HEK293 (cell line): ENCODE data around the gene SLC22A4.

Experiments used
- CTCF ChIA-PET: fragments of 350-600 bp; formaldehyde crosslinking; extraction: SDS; loops from one replicate; lab custom pipeline; 2021; ENCODE audit warnings: antibody characterized with exemption; lab: Yijun Ruan, JAX
- POLR2A ChIA-PET: fragments of 300-600 bp; formaldehyde crosslinking; extraction: SDS; loops from one replicate; lab custom pipeline; 2020; ENCODE audit warnings: antibody characterized with exemption, inconsistent platforms; lab: Yijun Ruan, JAX
- H3K27ac ChIP-seq: fragments of 200-500 bp; sonication (Bioruptor generic); 2 replicates; pipeline ENCODE4 v1.5.1; 2014; ENCODE audit warnings: low read depth, low read length, control low read depth, inconsistent platforms; ENCODE audit errors: extremely low read depth
- H3K36me3 ChIP-seq, 2 experiments: fragments of 200-500 bp in 1 of 2; sonication (Bioruptor generic) in 1 of 2; 1 replicate in 1 of 2; 2 replicates in 1 of 2; pipeline ENCODE4 v1.5.1; 2014 to 2017; ENCODE audit warnings: inconsistent platforms in 2 of 2, low read length in 2 of 2; ENCODE audit not compliant: control insufficient read depth in 2 of 2, insufficient read depth in 1 of 2
- H3K4me1 ChIP-seq: fragments of 200-500 bp; sonication (Bioruptor generic); 2 replicates; pipeline ENCODE4 v1.5.1; 2014; ENCODE audit warnings: mild to moderate bottlenecking, low read length, inconsistent platforms; ENCODE audit not compliant: control insufficient read depth, insufficient read depth
- H3K4me3 ChIP-seq: 2 replicates; pipeline ENCODE4 v1.5.1; 2011; ENCODE audit warnings: low read depth, mild to moderate bottlenecking, control low read depth, low read length, moderate library complexity
- H3K9me3 ChIP-seq: fragments of 200-500 bp; sonication (Bioruptor generic); 2 replicates; pipeline ENCODE4 v1.5.1; 2014; ENCODE audit warnings: low read depth, low read length, inconsistent platforms; ENCODE audit not compliant: control insufficient read depth, insufficient read depth
- INSM2 ChIP-seq: fragments of 450-650 bp; formaldehyde crosslinking; IDR thresholded peaks from 2 replicates; pipeline ENCODE4 v1.5.1; 2016; ENCODE audit warnings: missing biosample characterization, missing genetic modification characterization
- RBAK ChIP-seq: fragments of 450-650 bp; formaldehyde crosslinking; IDR thresholded peaks from 2 replicates; pipeline ENCODE4 v1.5.1; 2016; ENCODE audit warnings: missing biosample characterization, missing genetic modification characterization
- SP7 ChIP-seq: fragments of 450-650 bp; formaldehyde crosslinking; IDR thresholded peaks from 2 replicates; pipeline ENCODE4 v1.5.1; 2016; ENCODE audit warnings: missing biosample characterization, missing genetic modification characterization
- ZBTB8A ChIP-seq: fragments of 450-650 bp; formaldehyde crosslinking; IDR thresholded peaks from 2 replicates; pipeline ENCODE4 v1.5.1; 2016; ENCODE audit warnings: missing biosample characterization, missing genetic modification characterization
- ZFP37 ChIP-seq: fragments of 450-650 bp; formaldehyde crosslinking; IDR thresholded peaks from 2 replicates; pipeline ENCODE4 v1.5.1; 2016; ENCODE audit warnings: missing biosample characterization, missing genetic modification characterization
- ZFP41 ChIP-seq: fragments of 450-650 bp; formaldehyde crosslinking; IDR thresholded peaks from 2 replicates; pipeline ENCODE4 v1.5.1; 2016; ENCODE audit warnings: missing biosample characterization, missing genetic modification characterization, borderline replicate concordance
- ZNF121 ChIP-seq: fragments of 450-650 bp; formaldehyde crosslinking; IDR thresholded peaks from 2 replicates; pipeline ENCODE4 v1.5.1; 2016; ENCODE audit warnings: missing biosample characterization, missing genetic modification characterization
- ZNF335 ChIP-seq: fragments of 450-650 bp; formaldehyde crosslinking; conservative IDR thresholded peaks from 2 replicates; pipeline ENCODE4 v1.5.1; 2016; ENCODE audit warnings: missing biosample characterization, missing genetic modification characterization
- ZNF350 ChIP-seq: fragments of 450-650 bp; formaldehyde crosslinking; IDR thresholded peaks from 2 replicates; pipeline ENCODE4 v1.5.0; 2017; ENCODE audit warnings: missing biosample characterization, mild to moderate bottlenecking, missing genetic modification characterization
- ZNF416 ChIP-seq: fragments of 450-650 bp; formaldehyde crosslinking; IDR thresholded peaks from 2 replicates; pipeline ENCODE4 v1.5.1; 2016; ENCODE audit warnings: missing biosample characterization, missing genetic modification characterization
- ZNF555 ChIP-seq: fragments of 450-650 bp; formaldehyde crosslinking; conservative IDR thresholded peaks from 2 replicates; pipeline ENCODE4 v1.5.1; 2017; ENCODE audit warnings: missing biosample characterization, mild to moderate bottlenecking, missing genetic modification characterization, inconsistent platforms
- ZNF792 ChIP-seq: fragments of 450-650 bp; formaldehyde crosslinking; IDR thresholded peaks from 2 replicates; pipeline ENCODE4 v1.5.1; 2016; ENCODE audit warnings: missing biosample characterization, missing genetic modification characterization
- ZSCAN30 ChIP-seq: fragments of 450-650 bp; IDR thresholded peaks from 2 replicates; pipeline ENCODE4 v1.5.1; 2018; ENCODE audit warnings: missing biosample characterization, mild to moderate bottlenecking, missing genetic modification characterization, moderate library complexity
- TF ChIP-seq, protein P1 (sequence below): fragments of 450-650 bp; formaldehyde crosslinking; IDR thresholded peaks from 2 replicates; pipeline ENCODE4 v1.5.1; 2016; ENCODE audit warnings: missing biosample characterization, missing genetic modification characterization

The SLC22A4 gene

DNA sequence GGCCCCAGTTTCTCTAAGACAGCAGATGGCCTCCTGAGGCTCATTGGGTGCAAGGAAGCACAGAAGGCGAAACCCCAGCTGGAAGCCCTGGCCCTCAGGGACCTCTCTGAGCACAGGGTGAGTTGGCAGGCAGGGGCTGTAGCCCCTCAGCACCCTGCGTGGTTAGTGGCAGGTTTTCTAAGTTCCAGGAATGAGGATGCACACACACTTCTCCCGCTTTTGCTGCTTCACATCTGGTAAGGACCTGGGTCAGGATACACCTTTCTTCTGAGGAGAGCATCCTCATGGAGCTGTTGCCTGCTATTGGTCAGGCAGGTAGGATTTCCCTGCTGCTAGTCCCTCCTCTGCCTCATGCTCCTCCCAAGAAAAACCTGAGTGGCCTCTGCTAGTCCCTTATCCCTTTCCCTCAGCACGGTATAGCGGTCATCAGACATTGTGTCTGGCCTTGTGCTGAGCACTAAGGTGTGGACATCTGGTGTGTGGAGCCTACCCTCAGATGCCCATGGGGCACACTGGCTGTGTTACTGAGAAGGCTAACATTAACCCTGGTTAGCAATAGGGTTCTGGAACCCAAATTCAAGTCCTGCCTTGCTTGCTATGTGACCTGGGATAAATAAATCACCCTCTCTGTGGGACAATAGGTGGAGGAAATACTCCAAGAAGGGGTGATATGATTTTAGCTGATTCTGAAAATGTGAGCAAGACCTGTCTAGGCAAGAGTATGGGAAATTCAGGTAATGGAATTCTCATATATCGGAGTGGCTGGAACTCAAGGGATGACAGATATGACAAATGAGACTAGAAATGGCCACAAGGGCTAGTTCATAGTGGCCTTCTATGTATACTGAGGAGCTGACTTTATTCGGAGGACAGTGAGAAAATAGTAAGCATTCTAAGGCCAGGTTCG is 1.6 kb downstream of the SLC22A4 start:
- peak overlapping the region; percentile 63 for H3K4me3 ChIP-seq
- POLR2A ChIA-PET, result no interaction called here
- H3K36me3 ChIP-seq, result no peaks in the 10 kb centered on the region
- no peak overlapping the region for H3K27ac ChIP-seq
- TF ChIP-seq ZBTB8A (no peak), ZFP37 (no peak), SP7 (tag by site-specific recombination) (no peak), ZNF555 (tag by site-specific recombination) (no peak), ZNF792 (tag by site-specific recombination) (no peak), ZNF350 (tag by site-specific recombination) (no peak), ZSCAN30 (tag by site-specific recombination) (no peak), ZNF416 (tag by site-specific recombination) (no peak), ZNF335 (tag by site-specific recombination) (peak; percentile 62; the same call in 1 of the 2 replicates)
- TF ChIP-seq, all 188 proteins: peak for 1
- Histone ChIP-seq H3K9me3 (no peaks in the 10 kb centered on the region), H3K4me1 (peaks cover 4% of the 10 kb centered on the region; the same call in 1 of the 2 replicates)
- CTCF ChIA-PET, result interaction anchor here (1.0 kb wide), 1 partner anchor 76 kb away, joined by 3 read pairs; no protein-coding TSS in a partner anchor

DNA sequence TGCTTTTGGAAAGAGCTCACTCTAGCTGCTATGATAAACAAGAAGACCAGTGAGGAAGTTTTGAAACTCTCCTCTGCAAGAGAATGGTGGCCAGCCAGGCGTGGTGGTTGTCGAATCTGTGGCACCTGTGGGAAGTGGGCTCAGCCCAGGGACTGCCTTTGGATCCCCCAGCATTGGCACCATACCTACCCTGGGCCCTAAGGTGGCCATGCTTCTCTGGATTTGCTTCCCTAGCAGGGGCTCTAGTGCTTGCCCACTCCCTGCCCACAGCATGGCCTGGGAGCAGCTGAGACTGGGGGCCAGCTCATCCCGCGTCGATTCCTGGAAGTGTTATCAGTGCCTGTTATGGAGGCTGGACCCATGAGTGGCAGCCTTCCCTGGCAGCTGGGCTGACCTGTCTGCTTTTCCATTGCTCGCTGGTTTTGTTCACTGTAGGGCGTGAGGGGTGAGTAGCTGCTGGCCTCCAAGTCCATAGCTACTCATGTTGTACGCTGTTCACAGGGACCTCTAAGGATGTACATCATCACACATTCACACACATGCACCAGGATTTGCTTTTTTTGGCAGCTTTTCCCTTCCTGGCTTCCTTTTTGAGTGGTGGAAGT is 2.3 kb downstream of the SLC22A4 start:
- Histone ChIP-seq H3K4me1 (peaks cover 4% of the 10 kb centered on the region; the same call in 1 of the 2 replicates), H3K9me3 (no peaks in the 10 kb centered on the region), H3K27ac (no peak overlapping the region), H3K36me3 (no peaks in the 10 kb centered on the region), H3K4me3 (no peak overlapping the region)
- TF ChIP-seq ZBTB8A (no peak), INSM2 (tag by site-specific recombination) (no peak), ZFP41 (tag by site-specific recombination) (no peak)
- TF ChIP-seq, protein P1, sequence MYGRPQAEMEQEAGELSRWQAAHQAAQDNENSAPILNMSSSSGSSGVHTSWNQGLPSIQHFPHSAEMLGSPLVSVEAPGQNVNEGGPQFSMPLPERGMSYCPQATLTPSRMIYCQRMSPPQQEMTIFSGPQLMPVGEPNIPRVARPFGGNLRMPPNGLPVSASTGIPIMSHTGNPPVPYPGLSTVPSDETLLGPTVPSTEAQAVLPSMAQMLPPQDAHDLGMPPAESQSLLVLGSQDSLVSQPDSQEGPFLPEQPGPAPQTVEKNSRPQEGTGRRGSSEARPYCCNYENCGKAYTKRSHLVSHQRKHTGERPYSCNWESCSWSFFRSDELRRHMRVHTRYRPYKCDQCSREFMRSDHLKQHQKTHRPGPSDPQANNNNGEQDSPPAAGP (tag by site-specific recombination), result no peak
- ChIA-PET POLR2A (no interaction called here), CTCF (interaction anchor here (0.7 to 1.0 kb wide), 2 partner anchors 75 to 1424 kb away, joined by 3 read pairs; no protein-coding TSS in a partner anchor)

DNA sequence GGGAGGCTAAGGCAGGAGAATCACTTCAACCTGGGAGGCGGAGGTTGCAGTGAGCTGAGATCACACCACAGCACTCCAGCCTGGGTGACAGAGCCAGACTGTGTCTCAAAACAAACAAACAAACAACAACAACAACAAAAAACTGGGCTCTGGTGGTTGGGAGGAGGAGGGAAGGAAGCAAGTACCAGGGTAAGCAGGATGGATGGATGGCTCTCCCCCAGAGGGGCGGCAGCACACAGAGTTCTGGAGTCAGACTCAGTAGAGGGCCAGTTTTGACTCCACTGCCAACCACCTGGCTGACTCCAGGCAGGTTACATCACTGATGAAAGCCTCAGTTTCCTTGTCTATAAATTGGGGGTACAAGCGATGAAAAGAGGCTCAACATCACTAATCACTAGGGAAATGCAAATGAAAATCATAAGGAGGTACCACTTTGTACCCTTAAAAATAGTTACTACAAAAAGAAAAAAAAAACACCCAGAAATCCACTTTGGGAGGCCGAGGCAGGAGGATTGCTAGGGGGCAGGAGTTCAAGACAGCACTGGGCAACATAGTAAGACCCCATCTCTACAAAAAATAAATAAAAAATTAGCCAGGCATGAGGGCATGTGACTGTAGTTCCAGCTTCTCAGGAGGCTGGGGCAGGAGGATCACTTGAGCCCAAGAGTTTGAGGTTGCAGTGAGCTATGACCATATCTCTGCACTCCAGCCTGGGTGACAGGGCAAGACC is 3.2 kb downstream of the SLC22A4 start:
- Histone ChIP-seq H3K36me3 (no peaks in the 10 kb centered on the region), H3K4me1 (peaks cover 4% of the 10 kb centered on the region; the same call in 1 of the 2 replicates), H3K27ac (no peak overlapping the region), H3K9me3 (no peaks in the 10 kb centered on the region), H3K4me3 (no peak overlapping the region)
- no peak for TF ChIP-seq RBAK (tag by site-specific recombination)
- TF ChIP-seq ZNF121 (tag by site-specific recombination), result peak; percentile 74; the same call in 1 of the 2 replicates
- CTCF ChIA-PET, result interaction anchor here (0.7 to 1.2 kb wide), 3 partner anchors 24 to 1425 kb away, joined by 3 read pairs; no protein-coding TSS in a partner anchor
- POLR2A ChIA-PET, result no interaction called here
